ENCODE measurements around the gene RPF1. TPM values are rescaled to one million over a fixed set of nuclear protein-coding genes. Genes with fewer than 3 reads are reported as not detected.

Gene RPF1
- total RNA-seq, 4 donors from 2014 or later = 35.7 to 49.8 (median 46.2) TPM

DNA sequence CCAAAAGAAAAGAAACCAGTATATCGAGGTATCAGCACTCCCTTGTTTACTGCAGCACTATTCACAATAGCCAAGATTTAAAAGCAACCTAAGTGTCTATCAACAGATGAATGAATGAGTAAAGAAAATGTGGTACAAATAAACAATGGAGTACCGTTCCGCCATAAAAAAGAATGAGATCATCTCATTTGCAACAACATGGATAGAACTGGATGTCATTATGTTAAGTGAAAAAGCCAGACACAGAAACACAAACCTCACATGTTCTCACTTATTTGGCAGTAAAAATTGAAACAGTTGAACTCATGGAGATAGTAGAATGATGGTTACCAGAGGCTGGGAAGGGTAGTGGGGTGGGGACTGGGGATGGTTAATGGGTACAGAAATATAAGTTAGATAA, 31.6 kb downstream of the RPF1 start:
- Histone ChIP-seq H3K27me3 (no peaks in the 10 kb centered on the region), H3K36me3 (no peaks in the 10 kb centered on the region), H3K4me3 (no peak overlapping the region), H3K9me3 (peaks cover 0 to 9% (median 0%) of the 10 kb centered on the region in 3 donors), H3K4me1 (peaks cover 0 to 8% (median 0%) of the 10 kb centered on the region in 3 donors), H3K27ac (no peak overlapping the region)
- TF ChIP-seq, protein P1, sequence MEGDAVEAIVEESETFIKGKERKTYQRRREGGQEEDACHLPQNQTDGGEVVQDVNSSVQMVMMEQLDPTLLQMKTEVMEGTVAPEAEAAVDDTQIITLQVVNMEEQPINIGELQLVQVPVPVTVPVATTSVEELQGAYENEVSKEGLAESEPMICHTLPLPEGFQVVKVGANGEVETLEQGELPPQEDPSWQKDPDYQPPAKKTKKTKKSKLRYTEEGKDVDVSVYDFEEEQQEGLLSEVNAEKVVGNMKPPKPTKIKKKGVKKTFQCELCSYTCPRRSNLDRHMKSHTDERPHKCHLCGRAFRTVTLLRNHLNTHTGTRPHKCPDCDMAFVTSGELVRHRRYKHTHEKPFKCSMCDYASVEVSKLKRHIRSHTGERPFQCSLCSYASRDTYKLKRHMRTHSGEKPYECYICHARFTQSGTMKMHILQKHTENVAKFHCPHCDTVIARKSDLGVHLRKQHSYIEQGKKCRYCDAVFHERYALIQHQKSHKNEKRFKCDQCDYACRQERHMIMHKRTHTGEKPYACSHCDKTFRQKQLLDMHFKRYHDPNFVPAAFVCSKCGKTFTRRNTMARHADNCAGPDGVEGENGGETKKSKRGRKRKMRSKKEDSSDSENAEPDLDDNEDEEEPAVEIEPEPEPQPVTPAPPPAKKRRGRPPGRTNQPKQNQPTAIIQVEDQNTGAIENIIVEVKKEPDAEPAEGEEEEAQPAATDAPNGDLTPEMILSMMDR (IDR thresholded peaks at IDR 0.05) = no peak
- no peak for TF ChIP-seq EP300 (IDR thresholded peaks at IDR 0.05)
- no peak for TF ChIP-seq POLR2AphosphoS5 (IDR thresholded peaks at IDR 0.05)
- TF ChIP-seq POLR2A (IDR thresholded peaks at IDR 0.05) = no peak
- 82 to 94% methylated on average over 3 of the region's 3 CpGs for WGBS, 2 donors (ENCODE audit: low coverage in 1 of 2)
- ATAC-seq = no peak

DNA sequence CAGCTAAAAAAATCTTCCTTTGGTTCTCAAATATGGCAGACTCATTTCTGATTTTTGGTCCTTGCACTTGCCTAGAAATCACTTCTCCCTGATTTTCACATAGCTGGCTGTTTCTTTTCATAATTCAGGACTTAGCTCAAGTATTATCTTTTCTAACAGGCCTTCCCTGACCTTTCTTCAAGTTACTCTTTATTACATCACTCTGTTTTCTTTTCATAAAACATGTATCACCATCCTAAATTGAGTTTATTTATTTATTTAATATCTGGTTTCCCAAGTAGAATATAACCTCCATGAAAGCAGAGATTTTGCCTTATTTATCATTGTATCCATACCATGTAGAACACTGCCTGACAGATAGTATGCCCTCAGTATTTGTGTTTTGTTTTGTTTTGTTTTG, 45.5 kb downstream of the RPF1 start:
- H3K36me3 ChIP-seq = peaks cover 0 to 10% of the 10 kb centered on the region in 2 donors
- no peak for ATAC-seq
- TF ChIP-seq POLR2A (IDR thresholded peaks at IDR 0.05) = no peak
- no peak for TF ChIP-seq EP300 (IDR thresholded peaks at IDR 0.05)
- TF ChIP-seq, protein P1 (IDR thresholded peaks at IDR 0.05) = no peak
- no peak for TF ChIP-seq POLR2AphosphoS5 (IDR thresholded peaks at IDR 0.05)

DNA sequence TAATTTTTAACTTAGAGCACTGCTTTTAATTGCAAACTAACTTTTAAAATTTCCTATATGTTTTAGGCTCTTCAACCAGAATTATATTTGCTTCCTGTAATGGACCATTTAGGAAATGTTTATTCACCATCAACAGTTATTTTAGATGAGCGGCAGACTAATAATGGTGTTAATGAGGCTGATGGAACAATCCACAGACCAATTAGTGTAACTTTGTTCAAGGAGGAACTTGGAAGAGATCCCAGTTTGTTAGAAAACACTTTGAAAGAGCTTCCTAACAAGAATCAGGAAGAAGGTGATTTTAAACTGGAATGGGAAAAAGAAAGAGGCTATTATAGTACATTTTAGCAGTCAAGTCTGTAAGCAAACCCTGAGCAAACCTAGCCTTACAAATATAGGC, 46.7 kb downstream of the RPF1 start:
- H3K27ac ChIP-seq = no peak overlapping the region
- H3K36me3 ChIP-seq = peaks cover 0 to 14% of the 10 kb centered on the region in 2 donors
- 75 to 86% methylated on average over 1 of the region's 1 CpG for WGBS, 2 donors (ENCODE audit: low coverage in 1 of 2)
- TF ChIP-seq EP300 (IDR thresholded peaks at IDR 0.05) = no peak
- TF ChIP-seq, protein P1 (IDR thresholded peaks at IDR 0.05) = no peak
- no peak for TF ChIP-seq POLR2AphosphoS5 (IDR thresholded peaks at IDR 0.05)
- TF ChIP-seq POLR2A (IDR thresholded peaks at IDR 0.05) = no peak
- no peaks in the 10 kb centered on the region for H3K4me1 ChIP-seq
- H3K4me3 ChIP-seq = no peak overlapping the region
- ATAC-seq = no peak
- no peaks in the 10 kb centered on the region for H3K27me3 ChIP-seq
- no peaks in the 10 kb centered on the region for H3K9me3 ChIP-seq

More for the DNA sequence above, 45.5 kb downstream of the RPF1 start:
- Histone ChIP-seq H3K4me1 (no peaks in the 10 kb centered on the region), H3K27me3 (no peaks in the 10 kb centered on the region), H3K27ac (no peak overlapping the region), H3K4me3 (no peak overlapping the region), H3K9me3 (no peaks in the 10 kb centered on the region)

DNA sequence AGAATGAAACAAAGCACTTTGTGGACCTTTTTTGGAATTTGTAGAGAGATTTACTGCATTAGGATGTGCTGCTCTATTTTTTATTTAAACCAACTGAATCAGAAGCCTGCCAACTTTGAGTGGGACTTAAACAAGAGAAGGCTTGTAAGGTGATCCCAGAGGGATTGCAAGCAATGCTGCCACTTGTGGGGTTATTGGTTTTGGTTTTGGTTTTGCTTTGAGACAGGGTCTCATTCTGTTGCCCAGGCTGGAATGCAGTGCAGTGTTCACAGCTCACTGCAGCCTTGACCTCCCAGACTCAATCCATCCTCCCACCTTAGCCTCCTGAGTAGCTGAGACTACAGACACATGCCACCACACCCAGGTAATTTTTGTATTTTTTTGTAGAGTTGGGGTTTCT, 59.5 kb downstream of the RPF1 start:
- Histone ChIP-seq H3K36me3 (peaks cover 0 to 34% of the 10 kb centered on the region in 2 donors), H3K4me1 (no peaks in the 10 kb centered on the region), H3K9me3 (no peaks in the 10 kb centered on the region), H3K27ac (no peak overlapping the region), H3K27me3 (no peaks in the 10 kb centered on the region), H3K4me3 (no peak overlapping the region)
- no peak for ATAC-seq
- TF ChIP-seq EP300 (IDR thresholded peaks at IDR 0.05) = no peak
- TF ChIP-seq, protein P1 (IDR thresholded peaks at IDR 0.05) = no peak
- no peak for TF ChIP-seq POLR2AphosphoS5 (IDR thresholded peaks at IDR 0.05)
- no peak for TF ChIP-seq POLR2A (IDR thresholded peaks at IDR 0.05)

DNA sequence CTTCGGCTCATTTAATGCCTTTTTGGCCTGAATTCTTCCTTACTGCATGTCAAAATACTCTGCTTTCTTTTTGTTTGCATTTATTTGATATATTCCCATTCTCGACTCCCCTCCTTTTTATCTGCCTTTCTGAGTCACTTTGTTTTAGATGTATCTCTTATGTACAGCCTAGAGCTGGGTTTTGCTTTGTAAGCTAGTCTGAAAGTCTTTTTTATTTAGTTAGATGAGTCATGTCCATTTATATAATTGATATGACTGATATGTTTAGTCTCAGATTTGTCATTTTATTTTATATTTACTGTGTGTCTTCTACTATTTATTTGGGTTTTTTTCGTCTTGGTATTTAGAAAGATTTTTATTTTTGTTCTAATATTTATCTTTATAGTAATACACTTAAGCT, 60.9 kb downstream of the RPF1 start:
- TF ChIP-seq, protein P1 (IDR thresholded peaks at IDR 0.05) = no peak
- no peak for TF ChIP-seq EP300 (IDR thresholded peaks at IDR 0.05)
- no peak for TF ChIP-seq POLR2A (IDR thresholded peaks at IDR 0.05)
- no peak for TF ChIP-seq POLR2AphosphoS5 (IDR thresholded peaks at IDR 0.05)
- Histone ChIP-seq H3K4me1 (no peaks in the 10 kb centered on the region), H3K36me3 (peaks cover 0 to 34% of the 10 kb centered on the region in 2 donors), H3K27me3 (no peaks in the 10 kb centered on the region), H3K9me3 (no peaks in the 10 kb centered on the region), H3K27ac (no peak overlapping the region), H3K4me3 (no peak overlapping the region)
- no peak for ATAC-seq
- 73 to 92% methylated on average over 2 to 3 of the region's 3 CpGs for WGBS, 2 donors (ENCODE audit: low coverage in 1 of 2)

All from gastroesophageal sphincter (tissue), 4 donors.